Measurements from ENCODE around the gene D2HGDH. TPM values are rescaled to one million over a fixed set of nuclear protein-coding genes. Genes with fewer than 3 reads are reported as not detected.

The D2HGDH gene
- total RNA-seq, 2 experiments from 2014 or later: 23.2 to 68.1 TPM

DNA sequence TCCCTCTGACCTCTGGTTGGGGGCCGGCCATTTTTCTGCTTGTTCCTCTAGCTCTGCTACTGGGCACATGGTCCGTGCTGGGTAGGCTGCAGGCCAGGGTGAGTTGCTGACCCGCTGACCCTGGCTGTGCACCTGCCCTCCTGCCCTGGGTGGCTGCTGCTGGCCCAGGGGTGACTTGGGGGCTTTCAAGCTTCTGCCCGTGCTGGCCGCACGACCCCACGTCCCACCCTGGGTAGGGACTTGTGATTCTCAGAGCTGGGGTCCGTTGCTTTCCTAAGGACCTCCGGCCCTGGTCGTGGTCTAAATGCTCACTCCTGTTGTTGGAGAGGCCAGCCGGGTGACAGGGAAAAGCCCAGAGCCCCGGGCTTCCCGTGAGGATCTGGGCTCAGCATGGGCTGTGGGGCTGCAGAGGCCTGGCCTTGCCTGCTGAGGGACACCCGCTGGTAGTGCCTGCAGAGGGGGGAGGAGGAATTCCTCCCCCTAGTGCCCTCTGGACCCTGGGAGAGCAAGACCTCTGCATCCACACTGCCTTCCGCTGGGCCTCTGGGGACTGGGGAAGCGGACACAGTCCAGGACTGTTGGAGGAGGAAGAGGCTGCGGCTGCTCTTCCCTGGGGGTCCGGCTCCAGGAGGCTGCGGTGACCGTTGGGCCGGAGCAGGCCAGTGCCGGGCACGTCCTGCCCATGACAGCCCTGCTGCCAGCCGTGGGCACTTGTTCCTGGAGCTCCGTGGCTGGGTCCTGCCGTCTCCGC, 35.9 kb downstream of the D2HGDH start:
- ChIA-PET POLR2A (no interaction called here), CTCF (ENCODE audit: unreplicated experiment) (no interaction called here)
- BruUV-seq (replicated peaks): no TSS peak
- no peaks in the 10 kb centered on the region for H3K79me2 ChIP-seq (ENCODE audit: insufficient read depth, low read depth, low read length)
- no peaks in the 10 kb centered on the region for H3K36me3 ChIP-seq (ENCODE audit: insufficient read depth, low read length)
- H2AFZ ChIP-seq (ENCODE audit: low read length): no peak overlapping the region
- intact Hi-C loops (cut with micrococcal nuclease; ENCODE audit: unreplicated experiment): no loop called here
- H3K4me1 ChIP-seq (ENCODE audit: insufficient read depth, low read length, poor library complexity, severe bottlenecking): no peaks in the 10 kb centered on the region
- H3K4me3 ChIP-seq (ENCODE audit: low read depth, low read length, poor library complexity, severe bottlenecking): no peak overlapping the region
- no peak overlapping the region for H3K27ac ChIP-seq (ENCODE audit: low read depth, low read length, poor library complexity, severe bottlenecking)
- no peak for DNase-seq (ENCODE audit: low spot score)
- H3K9me2 ChIP-seq (ENCODE audit: insufficient read depth, low read length): no peaks in the 10 kb centered on the region
- no peak for TF ChIP-seq EZH2phosphoT487 (IDR thresholded peaks at IDR 0.05; ENCODE audit: borderline replicate concordance, low read depth, low read length)
- TF ChIP-seq, protein P1, sequence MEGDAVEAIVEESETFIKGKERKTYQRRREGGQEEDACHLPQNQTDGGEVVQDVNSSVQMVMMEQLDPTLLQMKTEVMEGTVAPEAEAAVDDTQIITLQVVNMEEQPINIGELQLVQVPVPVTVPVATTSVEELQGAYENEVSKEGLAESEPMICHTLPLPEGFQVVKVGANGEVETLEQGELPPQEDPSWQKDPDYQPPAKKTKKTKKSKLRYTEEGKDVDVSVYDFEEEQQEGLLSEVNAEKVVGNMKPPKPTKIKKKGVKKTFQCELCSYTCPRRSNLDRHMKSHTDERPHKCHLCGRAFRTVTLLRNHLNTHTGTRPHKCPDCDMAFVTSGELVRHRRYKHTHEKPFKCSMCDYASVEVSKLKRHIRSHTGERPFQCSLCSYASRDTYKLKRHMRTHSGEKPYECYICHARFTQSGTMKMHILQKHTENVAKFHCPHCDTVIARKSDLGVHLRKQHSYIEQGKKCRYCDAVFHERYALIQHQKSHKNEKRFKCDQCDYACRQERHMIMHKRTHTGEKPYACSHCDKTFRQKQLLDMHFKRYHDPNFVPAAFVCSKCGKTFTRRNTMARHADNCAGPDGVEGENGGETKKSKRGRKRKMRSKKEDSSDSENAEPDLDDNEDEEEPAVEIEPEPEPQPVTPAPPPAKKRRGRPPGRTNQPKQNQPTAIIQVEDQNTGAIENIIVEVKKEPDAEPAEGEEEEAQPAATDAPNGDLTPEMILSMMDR (conservative IDR thresholded peaks at IDR 0.05; ENCODE audit: low read length): no peak
- no peaks in the 10 kb centered on the region for H4K20me1 ChIP-seq (ENCODE audit: insufficient read depth, low read length)
- H3K9me3 ChIP-seq (ENCODE audit: low read length): no peaks in the 10 kb centered on the region
- H3K4me2 ChIP-seq (ENCODE audit: low read length): no peak overlapping the region

- Histone ChIP-seq H4K20me1 (ENCODE audit: insufficient read depth, low read length) (no peaks in the 10 kb centered on the region), H3K27ac (ENCODE audit: low read depth, low read length, poor library complexity, severe bottlenecking) (no peak overlapping the region), H3K9me3 (ENCODE audit: low read length) (no peaks in the 10 kb centered on the region), H3K4me3 (ENCODE audit: low read depth, low read length, poor library complexity, severe bottlenecking) (no peak overlapping the region), H3K4me2 (ENCODE audit: low read length) (no peak overlapping the region), H2AFZ (ENCODE audit: low read length) (no peak overlapping the region), H3K36me3 (ENCODE audit: insufficient read depth, low read length) (no peaks in the 10 kb centered on the region), H3K4me1 (ENCODE audit: insufficient read depth, low read length, poor library complexity, severe bottlenecking) (no peaks in the 10 kb centered on the region), H3K79me2 (ENCODE audit: insufficient read depth, low read depth, low read length) (no peaks in the 10 kb centered on the region), H3K9me2 (ENCODE audit: insufficient read depth, low read length) (no peaks in the 10 kb centered on the region)
- no TSS peak for BruUV-seq (replicated peaks)
- POLR2A ChIA-PET: no interaction called here
- intact Hi-C loops (cut with micrococcal nuclease; ENCODE audit: unreplicated experiment): no loop called here
- no peak for DNase-seq (ENCODE audit: low spot score)
- no peak for TF ChIP-seq EZH2phosphoT487 (IDR thresholded peaks at IDR 0.05; ENCODE audit: borderline replicate concordance, low read depth, low read length)
- CTCF ChIA-PET (ENCODE audit: unreplicated experiment): no interaction called here
Measured at GRCh38 chr2:241770936-241771285, 36.5 kb downstream of the D2HGDH start.

GRCh38 chr2:241771286-241772062, 37.0 kb downstream of the D2HGDH start:
- H3K27ac ChIP-seq (ENCODE audit: low read depth, low read length, poor library complexity, severe bottlenecking): no peak overlapping the region

More at GRCh38 chr2:241771286-241772062, 37.0 kb downstream of the D2HGDH start:
- Histone ChIP-seq H3K36me3 (ENCODE audit: insufficient read depth, low read length) (no peaks in the 10 kb centered on the region), H3K4me1 (ENCODE audit: insufficient read depth, low read length, poor library complexity, severe bottlenecking) (no peaks in the 10 kb centered on the region), H3K4me3 (ENCODE audit: low read depth, low read length, poor library complexity, severe bottlenecking) (no peak overlapping the region), H4K20me1 (ENCODE audit: insufficient read depth, low read length) (no peaks in the 10 kb centered on the region), H3K9me3 (ENCODE audit: low read length) (no peaks in the 10 kb centered on the region), H3K9me2 (ENCODE audit: insufficient read depth, low read length) (no peaks in the 10 kb centered on the region), H2AFZ (ENCODE audit: low read length) (no peak overlapping the region), H3K4me2 (ENCODE audit: low read length) (no peak overlapping the region), H3K79me2 (ENCODE audit: insufficient read depth, low read depth, low read length) (no peaks in the 10 kb centered on the region)
- no peak for DNase-seq (ENCODE audit: low spot score)
- TF ChIP-seq, protein P1 (conservative IDR thresholded peaks at IDR 0.05; ENCODE audit: low read length): no peak
- no peak for TF ChIP-seq EZH2phosphoT487 (IDR thresholded peaks at IDR 0.05; ENCODE audit: borderline replicate concordance, low read depth, low read length)
- POLR2A ChIA-PET: interaction anchor here (0.6 kb wide), 1 partner anchor 13 kb away, joined by 3 read pairs; no protein-coding TSS in a partner anchor
- intact Hi-C loops (cut with micrococcal nuclease; ENCODE audit: unreplicated experiment): no loop called here
- CTCF ChIA-PET (ENCODE audit: unreplicated experiment): no interaction called here
- no TSS peak for BruUV-seq (replicated peaks)

All from OCI-LY7 (cell line).